Stimulated activated CD8-positive, alpha-beta memory T cell treated with anti-CD3 and anti-CD28 coated beads, Interleukin-15, amount 100 ng/mL, for 48 hours (primary cell): ENCODE results near the gene IP6K3.

Experiments
- DNase-seq, 2 donors: peaks; one replicate each; pipeline ENCODE4 v3.0.0-alpha.2; 2020; ENCODE audit warnings: low read depth in 2 of 2

The IP6K3 gene

GRCh38 chr6:33689148-33689494 lies 57.6 kb downstream of the IP6K3 start:
- DNase-seq = no peak

GRCh38 chr6:33688451-33689147 lies 58.1 kb downstream of the IP6K3 start:
- no peak for DNase-seq

GRCh38 chr6:33688006-33688405 lies 58.7 kb downstream of the IP6K3 start:
- no peak for DNase-seq

GRCh38 chr6:33686981-33687975 lies 59.4 kb downstream of the IP6K3 start:
- no peak for DNase-seq

- DNase-seq = no peak
These were observed 60.3 kb downstream of the IP6K3 start for GRCh38 chr6:33686225-33686924.

GRCh38 chr6:33685411-33686224 lies 61.1 kb downstream of the IP6K3 start:
- DNase-seq = no peak

- DNase-seq = no peak
These were observed 61.7 kb downstream of the IP6K3 start for GRCh38 chr6:33684983-33685382.

GRCh38 chr6:33684428-33684896 lies 62.2 kb downstream of the IP6K3 start:
- no peak for DNase-seq

GRCh38 chr6:33683576-33684427 lies 62.9 kb downstream of the IP6K3 start:
- DNase-seq = no peak

- DNase-seq = peak; percentile 13 to 45
These were observed 63.6 kb downstream of the IP6K3 start for GRCh38 chr6:33683051-33683571.

GRCh38 chr6:33682341-33682740 lies 64.4 kb downstream of the IP6K3 start:
- no peak for DNase-seq

GRCh38 chr6:33679761-33680160 lies 66.9 kb downstream of the IP6K3 start:
- no peak for DNase-seq

- no peak for DNase-seq
These were observed 67.7 kb downstream of the IP6K3 start for GRCh38 chr6:33678932-33679490.

GRCh38 chr6:33678233-33678931 lies 68.3 kb downstream of the IP6K3 start:
- no peak for DNase-seq

GRCh38 chr6:33677689-33678088 lies 69.0 kb downstream of the IP6K3 start:
- DNase-seq = no peak

- no peak for DNase-seq
These were observed 69.5 kb downstream of the IP6K3 start for GRCh38 chr6:33677143-33677660.

- DNase-seq = no peak
These were observed 70.1 kb downstream of the IP6K3 start for GRCh38 chr6:33676416-33677142.

- DNase-seq = no peak
These were observed 70.7 kb downstream of the IP6K3 start for GRCh38 chr6:33675968-33676367.
